Measurements from ENCODE around the gene COQ6.

COQ6 gene

GRCh38 chr14:73935666-73936065 lies 14.4 kb upstream of the COQ6 start:
- DNase-seq (ENCODE audit: insufficient read length, low spot score) (no peak), FAIRE-seq (no peak)
- TF ChIP-seq CTCF (IDR thresholded peaks at IDR 0.05; ENCODE audit: insufficient read depth, missing control alignments) = no peak

DNA sequence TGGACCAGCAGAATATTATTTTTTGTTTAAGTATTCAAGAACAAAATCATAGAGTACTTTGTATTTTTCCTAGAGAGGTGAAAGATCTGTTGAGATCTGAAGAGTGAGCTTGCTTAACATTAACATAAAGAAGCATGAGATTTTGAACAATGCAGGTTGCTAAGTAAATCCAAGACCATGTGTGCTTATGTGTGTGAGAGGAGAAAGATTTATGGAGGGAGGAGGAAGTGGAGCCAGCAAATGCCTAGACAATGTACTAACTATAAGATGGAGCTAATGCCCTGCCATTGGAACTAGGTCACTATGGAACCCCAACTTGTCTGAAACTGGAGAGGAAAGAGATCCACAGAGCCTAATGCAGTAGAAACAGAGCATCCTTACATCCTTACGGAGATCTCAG lies 13.6 kb upstream of the COQ6 start:
- FAIRE-seq = no peak
- DNase-seq (ENCODE audit: insufficient read length, low spot score) = no peak
- no peak for TF ChIP-seq CTCF (IDR thresholded peaks at IDR 0.05; ENCODE audit: insufficient read depth, missing control alignments)

DNA sequence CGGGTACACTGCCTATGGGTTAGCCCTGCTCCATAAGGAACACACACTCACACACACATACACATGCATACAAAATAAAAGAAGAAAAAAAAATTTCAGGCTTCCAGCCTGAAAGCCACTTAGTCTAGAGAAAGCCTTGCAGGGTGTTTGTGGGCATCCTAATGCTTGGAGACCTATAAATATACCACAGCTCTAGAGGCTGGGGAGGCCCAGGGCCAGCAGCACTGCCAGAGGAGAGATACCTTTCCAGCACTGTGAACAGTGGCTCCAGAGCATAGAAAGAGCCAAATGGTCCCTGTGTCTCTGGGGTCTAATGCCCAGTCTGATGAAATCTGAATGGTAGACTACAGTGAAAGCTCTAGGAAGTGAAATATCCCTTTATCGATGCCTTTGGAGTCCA lies 13.1 kb upstream of the COQ6 start:
- DNase-seq (ENCODE audit: insufficient read length, low spot score) (no peak), FAIRE-seq (no peak)
- no peak for TF ChIP-seq CTCF (IDR thresholded peaks at IDR 0.05; ENCODE audit: insufficient read depth, missing control alignments)

DNA sequence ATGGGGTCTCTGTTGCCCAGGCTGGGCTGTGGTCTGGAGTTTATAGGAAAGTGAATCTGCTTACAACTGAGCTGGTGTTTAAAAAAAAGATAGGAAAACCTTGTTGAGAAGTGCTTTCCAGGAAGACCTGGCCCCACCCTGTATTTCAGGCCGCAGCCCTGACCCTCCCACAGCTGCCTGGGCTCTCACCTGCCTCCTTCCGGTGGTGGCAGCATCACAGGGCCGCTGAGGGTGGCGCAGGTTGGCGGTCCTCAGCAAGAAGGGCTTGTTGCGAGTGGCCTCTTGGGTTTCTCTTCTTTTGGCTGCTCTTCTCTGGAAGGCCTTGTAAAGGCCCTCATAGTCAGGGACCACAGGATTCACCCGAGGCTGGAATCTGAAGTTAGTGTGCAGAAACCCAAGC lies 7.9 kb upstream of the COQ6 start:
- DNase-seq (ENCODE audit: insufficient read length, low spot score) (no peak), FAIRE-seq (no peak)
- TF ChIP-seq CTCF (IDR thresholded peaks at IDR 0.05; ENCODE audit: insufficient read depth, missing control alignments) = no peak

DNA sequence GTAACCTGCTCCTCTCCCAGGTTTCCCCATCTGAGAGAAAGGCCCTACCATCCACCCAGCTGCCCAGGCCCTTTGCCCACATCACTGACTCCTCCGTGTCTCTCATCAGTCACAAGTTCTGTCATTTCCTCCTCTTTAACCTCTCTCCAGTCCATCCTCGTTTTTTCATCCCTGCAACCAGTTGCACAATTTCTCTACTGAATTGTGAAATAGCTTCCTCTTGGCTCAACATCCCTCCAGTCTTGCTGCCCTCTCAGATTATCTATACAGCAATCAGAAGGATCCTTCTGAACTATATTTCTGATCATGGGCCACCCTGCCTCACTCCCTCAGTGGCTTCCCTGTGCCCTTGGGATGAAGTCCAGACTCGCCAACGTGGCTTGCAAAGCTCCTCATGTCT lies 7.0 kb upstream of the COQ6 start:
- DNase-seq (ENCODE audit: insufficient read length, low spot score) (no peak), FAIRE-seq (no peak)
- no peak for TF ChIP-seq CTCF (IDR thresholded peaks at IDR 0.05; ENCODE audit: insufficient read depth, missing control alignments)

DNA sequence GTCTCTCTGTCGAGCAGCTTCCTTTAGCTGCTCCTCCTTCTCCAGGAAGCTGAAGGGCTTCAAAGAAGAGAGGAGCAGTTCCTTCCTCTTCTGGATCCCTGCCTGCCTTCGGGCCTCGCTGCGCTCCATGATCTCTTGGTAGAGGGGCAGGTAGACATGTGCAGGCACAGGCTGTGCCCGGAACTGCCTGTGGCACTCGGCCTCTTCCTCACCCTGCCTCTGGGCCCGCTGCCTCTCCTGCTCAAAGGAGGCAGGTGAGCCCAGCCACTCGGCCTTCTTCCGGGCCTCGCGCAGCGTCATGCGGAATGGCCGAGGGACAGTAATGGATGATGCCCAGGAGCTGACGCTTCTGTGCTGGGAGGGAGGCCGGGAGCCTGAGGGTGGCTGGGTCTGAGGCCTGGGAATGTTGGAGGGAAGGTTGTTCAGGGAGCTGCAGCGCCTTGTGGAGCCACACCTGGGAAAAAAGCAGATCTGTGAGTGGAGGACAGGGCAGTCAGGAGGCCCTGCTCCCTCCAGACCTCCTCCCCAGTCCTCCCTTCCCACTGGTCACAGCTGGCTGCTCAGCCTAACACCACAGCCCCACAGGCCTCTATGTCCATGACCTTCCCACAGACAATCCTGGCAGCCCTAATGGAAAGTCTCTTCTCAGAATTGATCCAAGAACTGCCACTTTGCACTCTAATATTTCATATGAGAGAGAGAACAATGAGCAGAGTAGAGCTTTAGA lies 5.5 kb upstream of the COQ6 start:
- no peak for FAIRE-seq
- no peak for TF ChIP-seq CTCF (IDR thresholded peaks at IDR 0.05; ENCODE audit: insufficient read depth, missing control alignments)
- DNase-seq (ENCODE audit: insufficient read length, low spot score) = no peak

GRCh38 chr14:73945159-73945670 lies 4.9 kb upstream of the COQ6 start:
- no peak for FAIRE-seq
- TF ChIP-seq CTCF (IDR thresholded peaks at IDR 0.05; ENCODE audit: insufficient read depth, missing control alignments) = no peak
- DNase-seq (ENCODE audit: insufficient read length, low spot score) = no peak
